GM10248 (cell line): Measurements from ENCODE around the gene ANKRD13D.

Experiments used
- CTCF ChIA-PET: fragments of 300-600 bp; sonication (Branson Sonifier 250); formaldehyde crosslinking; extraction: SDS; loops from one replicate; lab custom pipeline; 2021; ENCODE audit warnings: antibody characterized with exemption; lab: Yijun Ruan, JAX
- POLR2A ChIA-PET: fragments of 350-650 bp; sonication (Branson Sonifier 250); formaldehyde crosslinking; extraction: SDS; loops from one replicate; lab custom pipeline; 2020; ENCODE audit warnings: antibody characterized with exemption; lab: Yijun Ruan, JAX
- DNase-seq: peaks from one replicate; pipeline ENCODE4 v3.0.0; 2012; ENCODE audit errors: extremely low spot score
- TF ChIP-seq, protein P1 (sequence below): IDR thresholded peaks from 2 replicates; pipeline ENCODE4 v1.5.1; 2012; ENCODE audit warnings: mild to moderate bottlenecking, low read depth; ENCODE audit errors: extremely low read depth, missing control alignments, control extremely low read depth

Gene ANKRD13D

DNA sequence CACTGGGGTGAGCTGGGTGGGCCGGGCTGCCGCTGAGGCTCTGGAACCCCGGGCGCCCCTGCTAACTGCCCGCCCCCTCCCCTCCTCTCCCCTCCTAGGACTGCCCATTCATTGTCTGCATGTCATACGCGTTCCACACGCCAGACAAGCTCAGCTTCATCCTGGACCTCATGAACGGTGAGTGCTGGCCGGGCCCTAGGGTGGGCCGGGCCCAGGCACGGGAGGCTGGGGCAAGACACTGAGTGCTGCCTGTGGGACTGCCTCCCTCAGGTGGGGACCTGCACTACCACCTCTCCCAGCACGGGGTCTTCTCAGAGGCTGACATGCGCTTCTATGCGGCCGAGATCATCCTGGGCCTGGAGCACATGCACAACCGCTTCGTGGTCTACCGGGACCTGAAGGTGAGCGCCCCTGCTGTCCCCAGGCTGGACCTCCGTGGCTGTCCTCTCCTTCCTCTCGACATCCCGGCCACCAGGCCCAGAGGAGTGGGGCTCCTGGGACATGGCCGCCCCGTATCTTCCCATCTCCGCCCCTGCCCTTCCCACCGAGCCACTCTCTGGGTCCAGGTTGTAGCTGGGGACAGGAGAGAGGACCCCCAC is 7.5 kb upstream of the ANKRD13D start:
- ChIA-PET POLR2A (no interaction called here), CTCF (interaction anchor here (0.8 to 1.5 kb wide), 3 partner anchors 9 to 15 kb away, joined by 3 to 4 read pairs (median 3); no protein-coding TSS in a partner anchor)
- no peak for DNase-seq
- TF ChIP-seq, protein P1, sequence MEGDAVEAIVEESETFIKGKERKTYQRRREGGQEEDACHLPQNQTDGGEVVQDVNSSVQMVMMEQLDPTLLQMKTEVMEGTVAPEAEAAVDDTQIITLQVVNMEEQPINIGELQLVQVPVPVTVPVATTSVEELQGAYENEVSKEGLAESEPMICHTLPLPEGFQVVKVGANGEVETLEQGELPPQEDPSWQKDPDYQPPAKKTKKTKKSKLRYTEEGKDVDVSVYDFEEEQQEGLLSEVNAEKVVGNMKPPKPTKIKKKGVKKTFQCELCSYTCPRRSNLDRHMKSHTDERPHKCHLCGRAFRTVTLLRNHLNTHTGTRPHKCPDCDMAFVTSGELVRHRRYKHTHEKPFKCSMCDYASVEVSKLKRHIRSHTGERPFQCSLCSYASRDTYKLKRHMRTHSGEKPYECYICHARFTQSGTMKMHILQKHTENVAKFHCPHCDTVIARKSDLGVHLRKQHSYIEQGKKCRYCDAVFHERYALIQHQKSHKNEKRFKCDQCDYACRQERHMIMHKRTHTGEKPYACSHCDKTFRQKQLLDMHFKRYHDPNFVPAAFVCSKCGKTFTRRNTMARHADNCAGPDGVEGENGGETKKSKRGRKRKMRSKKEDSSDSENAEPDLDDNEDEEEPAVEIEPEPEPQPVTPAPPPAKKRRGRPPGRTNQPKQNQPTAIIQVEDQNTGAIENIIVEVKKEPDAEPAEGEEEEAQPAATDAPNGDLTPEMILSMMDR = no peak

DNA sequence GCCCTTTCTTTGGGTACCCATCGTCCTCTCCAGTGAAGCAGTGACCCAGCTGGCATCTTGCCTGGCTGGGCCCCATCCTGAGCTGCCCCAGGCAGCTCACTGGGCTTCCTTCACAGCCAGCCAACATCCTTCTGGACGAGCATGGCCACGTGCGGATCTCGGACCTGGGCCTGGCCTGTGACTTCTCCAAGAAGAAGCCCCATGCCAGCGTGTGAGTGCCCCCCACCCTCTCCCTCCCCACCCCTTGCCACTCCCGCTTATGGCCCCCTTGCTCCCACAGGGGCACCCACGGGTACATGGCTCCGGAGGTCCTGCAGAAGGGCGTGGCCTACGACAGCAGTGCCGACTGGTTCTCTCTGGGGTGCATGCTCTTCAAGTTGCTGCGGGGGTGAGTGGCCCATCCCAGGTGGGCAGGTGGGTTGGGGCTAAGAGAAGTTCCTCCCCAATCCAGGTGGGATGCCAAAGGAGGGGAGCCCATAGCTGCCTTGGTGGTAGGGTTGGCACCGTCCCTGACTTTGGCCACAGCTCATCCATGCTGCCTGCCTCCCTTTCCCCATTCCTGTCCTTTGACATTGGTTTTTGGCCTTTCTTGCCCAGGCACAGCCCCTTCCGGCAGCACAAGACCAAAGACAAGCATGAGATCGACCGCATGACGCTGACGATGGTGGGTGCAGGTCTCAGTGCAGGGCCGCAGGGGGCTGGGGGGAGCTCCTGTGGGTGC is 6.8 kb upstream of the ANKRD13D start:
- ChIA-PET CTCF (interaction anchor here (0.8 to 1.8 kb wide), 7 partner anchors 10 to 74 kb away, joined by 3 to 6 read pairs (median 4); partner anchors contain the start of gene GRK2), POLR2A (no interaction called here)
- TF ChIP-seq, protein P1 = no peak
- DNase-seq = no peak

DNA sequence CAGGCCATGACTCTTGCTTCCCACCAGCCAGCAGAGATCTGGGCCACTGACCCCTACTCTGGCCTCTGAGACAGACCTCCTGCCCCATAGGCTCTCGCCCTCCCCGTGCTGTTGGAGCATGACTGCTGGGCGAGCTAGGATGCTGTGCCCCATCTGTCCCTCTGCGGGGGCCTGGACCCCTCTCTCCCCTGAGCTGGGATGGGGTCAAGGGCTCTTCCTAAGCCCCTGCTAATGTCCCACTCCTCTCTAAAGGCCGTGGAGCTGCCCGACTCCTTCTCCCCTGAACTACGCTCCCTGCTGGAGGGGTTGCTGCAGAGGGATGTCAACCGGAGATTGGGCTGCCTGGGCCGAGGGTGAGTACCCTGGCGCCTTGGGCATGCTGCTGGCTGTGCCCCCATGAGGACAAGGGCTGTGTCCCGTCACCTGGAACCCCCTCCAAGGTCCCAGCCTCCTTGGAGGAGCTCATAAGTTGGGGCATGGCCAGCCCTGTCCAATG is 6.2 kb upstream of the ANKRD13D start:
- ChIA-PET CTCF (interaction anchor here (0.6 to 1.9 kb wide), 8 partner anchors 8 to 100 kb away, joined by 3 to 7 read pairs (median 4); partner anchors contain the start of gene GRK2), POLR2A (no interaction called here)
- TF ChIP-seq, protein P1 = no peak
- DNase-seq = no peak

DNA sequence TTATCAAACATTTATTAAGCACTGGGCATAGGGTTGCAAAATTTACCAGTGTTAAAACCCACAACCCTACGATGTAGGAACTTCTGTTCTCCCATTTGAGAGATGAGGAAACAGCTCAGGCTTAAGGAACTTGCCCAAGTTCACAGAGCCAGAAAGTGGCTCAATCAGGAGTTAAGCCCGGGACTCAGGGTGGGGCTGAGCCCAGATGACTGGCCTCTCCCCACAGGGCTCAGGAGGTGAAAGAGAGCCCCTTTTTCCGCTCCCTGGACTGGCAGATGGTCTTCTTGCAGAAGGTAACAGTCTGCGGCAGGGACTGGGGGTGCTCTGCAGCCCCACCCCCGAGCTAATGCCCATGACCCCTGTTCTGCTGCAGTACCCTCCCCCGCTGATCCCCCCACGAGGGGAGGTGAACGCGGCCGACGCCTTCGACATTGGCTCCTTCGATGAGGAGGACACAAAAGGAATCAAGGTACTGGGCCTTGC is 5.6 kb upstream of the ANKRD13D start:
- POLR2A ChIA-PET = no interaction called here
- DNase-seq = no peak
- CTCF ChIA-PET = interaction anchor here (0.6 to 1.9 kb wide), 9 partner anchors 9 to 99 kb away, joined by 3 to 7 read pairs (median 4); partner anchors contain the start of gene GRK2
- TF ChIP-seq, protein P1 = no peak

DNA sequence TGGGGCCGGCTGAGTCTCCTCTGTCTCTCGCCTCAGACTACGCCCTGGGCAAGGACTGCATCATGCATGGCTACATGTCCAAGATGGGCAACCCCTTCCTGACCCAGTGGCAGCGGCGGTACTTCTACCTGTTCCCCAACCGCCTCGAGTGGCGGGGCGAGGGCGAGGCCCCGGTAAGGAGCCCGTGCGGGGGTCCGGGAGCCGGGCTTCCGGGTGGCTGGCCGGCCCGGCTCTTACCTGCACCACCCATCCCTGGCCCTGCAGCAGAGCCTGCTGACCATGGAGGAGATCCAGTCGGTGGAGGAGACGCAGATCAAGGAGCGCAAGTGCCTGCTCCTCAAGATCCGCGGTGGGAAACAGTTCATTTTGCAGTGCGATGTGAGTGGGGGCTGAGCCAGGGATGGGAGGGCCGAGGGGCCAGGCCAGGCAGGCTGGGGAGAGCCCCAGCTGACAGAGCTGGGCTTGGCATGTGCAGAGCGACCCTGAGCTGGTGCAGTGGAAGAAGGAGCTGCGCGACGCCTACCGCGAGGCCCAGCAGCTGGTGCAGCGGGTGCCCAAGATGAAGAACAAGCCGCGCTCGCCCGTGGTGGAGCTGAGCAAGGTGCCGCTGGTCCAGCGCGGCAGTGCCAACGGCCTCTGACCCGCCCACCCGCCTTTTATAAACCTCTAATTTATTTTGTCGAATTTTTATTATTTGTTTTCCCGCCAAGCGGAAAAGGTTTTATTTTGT is 4.1 kb upstream of the ANKRD13D start:
- no peak for DNase-seq
- ChIA-PET POLR2A (no interaction called here), CTCF (no interaction called here)
- TF ChIP-seq, protein P1 = no peak
